OCI-LY7 (cell line): ENCODE data around the gene GRK5. TPM values are rescaled to one million over a fixed set of nuclear protein-coding genes. Genes with fewer than 3 reads are reported as not detected.
A peak's percentile ranks its signal among the peaks of the same experiment; 100 is the strongest.

Experiments
- BruUV-seq: library from RNA; stranded (reverse); fragments of 400-500 nt; replicated peaks from 2 replicates; lab custom pipeline; 2021; lab: Mats Ljungman, UMichigan
- CTCF ChIA-PET: fragments of 300-600 bp; sonication (Branson Sonifier 250); formaldehyde crosslinking; loops from one replicate; lab custom pipeline; 2022; ENCODE audit warnings: antibody characterized with exemption; ENCODE audit not compliant: unreplicated experiment; lab: Charles Lee
- POLR2A ChIA-PET: fragments of 300-600 bp; sonication (Branson Sonifier 250); formaldehyde crosslinking; loops from one replicate; lab custom pipeline; 2022; ENCODE audit warnings: antibody characterized with exemption; lab: Charles Lee
- DNase-seq: peaks from one replicate; pipeline ENCODE4 v3.0.0-alpha.2; 2015; ENCODE audit warnings: low spot score
- H2AFZ ChIP-seq: fragments of 200-600 bp; sonication (generic), shearing (Covaris generic); 2 replicates; pipeline ENCODE4 v1.6.1; 2014; ENCODE audit warnings: mild to moderate bottlenecking, antibody characterized with exemption, low read length, moderate library complexity
- H3K27ac ChIP-seq: fragments of 200-600 bp; sonication (generic); 2 replicates; pipeline ENCODE4 v1.5.1; 2014; ENCODE audit warnings: mixed run types, low read depth, mild to moderate bottlenecking, moderate library complexity, low read length, inconsistent platforms; ENCODE audit not compliant: poor library complexity, severe bottlenecking
- H3K36me3 ChIP-seq: fragments of 200-600 bp; sonication (generic); 2 replicates; pipeline ENCODE4 v1.6.1; 2014; ENCODE audit warnings: mild to moderate bottlenecking, antibody characterized with exemption, low read length, moderate library complexity, mixed read lengths; ENCODE audit not compliant: insufficient read depth
- H3K4me1 ChIP-seq: fragments of 200-600 bp; sonication (generic); 2 replicates; pipeline ENCODE4 v1.5.1; 2014; ENCODE audit warnings: mild to moderate bottlenecking, low read length; ENCODE audit not compliant: insufficient read depth, poor library complexity, severe bottlenecking
- H3K4me2 ChIP-seq: fragments of 200-600 bp; sonication (generic); 2 replicates; pipeline ENCODE4 v1.6.1; 2014; ENCODE audit warnings: mild to moderate bottlenecking, low read length
- H3K4me3 ChIP-seq: fragments of 200-600 bp; sonication (generic); 2 replicates; pipeline ENCODE4 v1.5.1; 2014; ENCODE audit warnings: mild to moderate bottlenecking, low read depth, low read length; ENCODE audit not compliant: poor library complexity, severe bottlenecking
- H3K79me2 ChIP-seq: fragments of 200-600 bp; sonication (generic); 2 replicates; pipeline ENCODE4 v1.6.1; 2016; ENCODE audit warnings: low read depth, mild to moderate bottlenecking, low read length, moderate library complexity, mixed read lengths; ENCODE audit not compliant: insufficient read depth
- H3K9me2 ChIP-seq: fragments of 200-600 bp; sonication (generic); 2 replicates; pipeline ENCODE4 v1.6.1; 2016; ENCODE audit warnings: mild to moderate bottlenecking, low read length, mixed read lengths; ENCODE audit not compliant: insufficient read depth
- H3K9me3 ChIP-seq: fragments of 200-600 bp; sonication (generic); 2 replicates; pipeline ENCODE4 v1.6.1; 2014; ENCODE audit warnings: mild to moderate bottlenecking, mixed run types, low read length, mixed read lengths
- H4K20me1 ChIP-seq: fragments of 200-600 bp; sonication (generic); 2 replicates; pipeline ENCODE4 v1.6.1; 2014; ENCODE audit warnings: mild to moderate bottlenecking, antibody characterized with exemption, low read length, moderate library complexity, mixed read lengths; ENCODE audit not compliant: insufficient read depth
- CTCF ChIP-seq: fragments of 200-600 bp; sonication (generic); conservative IDR thresholded peaks from 2 replicates; pipeline ENCODE4 v1.5.1; 2014; ENCODE audit warnings: mild to moderate bottlenecking, antibody characterized with exemption, low read length, moderate library complexity, mixed read lengths
- EZH2phosphoT487 ChIP-seq: fragments of 200-600 bp; sonication (generic); IDR thresholded peaks from 2 replicates; pipeline ENCODE4 v1.6.1; 2018; ENCODE audit warnings: low read depth, borderline replicate concordance, mild to moderate bottlenecking, mixed run types, antibody characterized with exemption, low read length, moderate library complexity, mixed read lengths
- intact Hi-C: fragments of 100-400 bp; cut with micrococcal nuclease; formaldehyde crosslinking; loops from one replicate; pipeline ENCODE4 v1.10.0; 2022; ENCODE audit not compliant: unreplicated experiment
- total RNA-seq, 2 experiments: library from RNA; depleted of rRNA in 1 of 2; stranded (reverse); fragments of >200 nt in 1 of 2; shearing (Covaris generic) in 1 of 2; gene quantifications; 2 replicates each; pipeline ENCODE4 v1.2.3, GENCODE V29; 2014 to 2022

GRK5 gene
- total RNA-seq, 2 experiments from 2014 or later: 4.7 to 10.2 TPM

GRCh38 chr10:119303886-119304285, 96.5 kb downstream of the GRK5 start:
- Histone ChIP-seq H3K4me3 (no peak overlapping the region), H3K4me1 (peaks cover 94% of the 10 kb centered on the region), H3K4me2 (peak overlapping the region; percentile 97), H3K36me3 (no peaks in the 10 kb centered on the region), H2AFZ (no peak overlapping the region), H4K20me1 (no peaks in the 10 kb centered on the region), H3K9me2 (no peaks in the 10 kb centered on the region), H3K79me2 (no peaks in the 10 kb centered on the region), H3K27ac (no peak overlapping the region), H3K9me3 (no peaks in the 10 kb centered on the region)
- CTCF ChIA-PET: interaction anchor here (1.1 to 1.6 kb wide), 2 partner anchors 11 to 105 kb away, joined by 3 to 4 read pairs; no protein-coding TSS in a partner anchor
- POLR2A ChIA-PET: interaction anchor here (2.4 to 3.6 kb wide), 3 partner anchors 11 to 97 kb away, joined by 9 to 13 read pairs (median 12); partner anchors contain the start of gene GRK5
- no peak for DNase-seq
- no peak for TF ChIP-seq CTCF
- no peak for TF ChIP-seq EZH2phosphoT487
- intact Hi-C loops: loop anchor here (10.0 kb wide), 1 partner anchor 549 kb away; the partner anchor contains the start of gene CACUL1
- BruUV-seq: no TSS peak

GRCh38 chr10:119304541-119304940, 97.2 kb downstream of the GRK5 start:
- Histone ChIP-seq H3K4me2 (peak overlapping the region; percentile 97), H4K20me1 (no peaks in the 10 kb centered on the region), H3K4me3 (peak overlapping the region; percentile 67), H3K9me3 (no peaks in the 10 kb centered on the region), H3K4me1 (peaks cover 95% of the 10 kb centered on the region), H3K27ac (peak overlapping the region; percentile 97), H3K79me2 (no peaks in the 10 kb centered on the region), H3K36me3 (no peaks in the 10 kb centered on the region), H2AFZ (no peak overlapping the region; the same call in 1 of the 2 replicates), H3K9me2 (no peaks in the 10 kb centered on the region)
- TF ChIP-seq CTCF: no peak
- TF ChIP-seq EZH2phosphoT487: no peak
- BruUV-seq: no TSS peak
- intact Hi-C loops: loop anchor here (10.0 kb wide), 1 partner anchor 550 kb away; the partner anchor contains the start of gene CACUL1
- ChIA-PET POLR2A (interaction anchor here (0.6 to 3.6 kb wide), 8 partner anchors 11 to 1995 kb away, joined by 3 to 13 read pairs (median 6); partner anchors contain the start of gene GRK5), CTCF (interaction anchor here (0.5 to 1.6 kb wide), 3 partner anchors 11 to 184 kb away, joined by 3 to 4 read pairs (median 3); no protein-coding TSS in a partner anchor)
- peak; percentile 43 for DNase-seq
